Gastroesophageal sphincter (tissue), 4 donors: Measurements from ENCODE around the gene CSNK1G3. TPM values are rescaled to one million over a fixed set of nuclear protein-coding genes. Genes with fewer than 3 reads are reported as not detected.

Source experiments
- ATAC-seq: fragments of 150-250 bp; one replicate; pipeline ENCODE4 v1.9.1; 2016; ENCODE audit warnings: mild to moderate bottlenecking, moderate library complexity
- H3K27ac ChIP-seq, 4 donors: fragments of 200-600 bp; sonication (generic) in 3 of 4; 1 replicate in 3 of 4; 2 replicates in 1 of 4; pipeline ENCODE4 v1.5.1; 2016 to 2019
- H3K27me3 ChIP-seq: fragments of 200-600 bp; sonication (generic); one replicate; pipeline ENCODE4 v1.5.1; 2019
- H3K36me3 ChIP-seq, 2 donors: fragments of 200-600 bp; sonication (generic); one replicate each; pipeline ENCODE4 v1.5.1; 2019; ENCODE audit warnings: control low read depth in 1 of 2
- H3K4me1 ChIP-seq, 3 donors: fragments of 200-600 bp; sonication (generic); 1 replicate in 2 of 3; 2 replicates in 1 of 3; pipeline ENCODE4 v1.5.1; 2016 to 2019; ENCODE audit warnings: control low read depth in 2 of 3
- H3K4me3 ChIP-seq, 2 donors: fragments of 200-600 bp; sonication (generic); one replicate each; pipeline ENCODE4 v1.5.1; 2019; ENCODE audit warnings: mild to moderate bottlenecking in 1 of 2, moderate library complexity in 1 of 2
- H3K9me3 ChIP-seq, 3 donors: fragments of 200-600 bp; sonication (generic); one replicate each; pipeline ENCODE4 v1.5.1; 2017 to 2019; ENCODE audit warnings: control low read depth in 2 of 3
- CTCF ChIP-seq, 4 experiments: fragments of 200-600 bp in 2 of 4; fragments of 450-650 bp in 2 of 4; sonication (generic) in 1 of 4; IDR thresholded peaks; one replicate each; pipeline ENCODE4 v1.5.1; 2017 to 2019; ENCODE audit warnings: antibody characterized with exemption in 4 of 4, mild to moderate bottlenecking in 2 of 4, moderate library complexity in 2 of 4
- EP300 ChIP-seq: sonication (generic); formaldehyde crosslinking; IDR thresholded peaks from one replicate; pipeline ENCODE4 v1.6.1; 2017; ENCODE audit warnings: antibody characterized with exemption, mild to moderate bottlenecking
- POLR2A ChIP-seq, 2 donors: fragments of 450-650 bp; IDR thresholded peaks; one replicate each; pipeline ENCODE4 v1.6.1; 2017; ENCODE audit warnings: antibody characterized with exemption in 2 of 2, mild to moderate bottlenecking in 2 of 2, moderate library complexity in 1 of 2
- POLR2AphosphoS5 ChIP-seq: sonication (generic); formaldehyde crosslinking; IDR thresholded peaks from one replicate; pipeline ENCODE4 v1.6.1; 2017; ENCODE audit warnings: antibody characterized with exemption
- WGBS, 2 donors: methylation state at CpG; one replicate each; pipeline ENCODE4 v1.1.5; 2018; ENCODE audit warnings: low coverage in 1 of 2; 5-methylcytosine and 5-hydroxymethylcytosine counted together
- total RNA-seq, 4 donors: library from RNA; depleted of rRNA; stranded (reverse); fragments of >200 nt; gene quantifications; one replicate each; pipeline ENCODE4 v1.1.0, GENCODE V29; 2016

The CSNK1G3 gene
- total RNA-seq, 4 donors from 2014 or later, result 42.8 to 65.0 (median 55.6) TPM

- TF ChIP-seq POLR2AphosphoS5, result no peak
- no peak for TF ChIP-seq CTCF (IDR thresholded peaks at IDR 0.05)
- TF ChIP-seq POLR2A (IDR thresholded peaks at IDR 0.05), result no peak
- TF ChIP-seq EP300, result no peak
- 91 to 93% methylated on average over 4 to 5 of the region's 5 CpGs for WGBS, 2 donors
- ATAC-seq, result no peak
These were observed 2.8 kb downstream of the CSNK1G3 start for GRCh38 chr5:123514615-123515355.

GRCh38 chr5:123515904-123516303, 3.9 kb downstream of the CSNK1G3 start:
- Histone ChIP-seq H3K9me3 (no peaks in the 10 kb centered on the region), H3K27ac (no peak overlapping the region), H3K4me1 (peaks cover 0 to 41% (median 5%) of the 10 kb centered on the region in 3 donors), H3K4me3 (no peak overlapping the region), H3K27me3 (no peaks in the 10 kb centered on the region), H3K36me3 (no peaks in the 10 kb centered on the region)
- no peak for TF ChIP-seq CTCF (IDR thresholded peaks at IDR 0.05)
- TF ChIP-seq POLR2AphosphoS5, result no peak
- no peak for TF ChIP-seq POLR2A (IDR thresholded peaks at IDR 0.05)
- TF ChIP-seq EP300, result no peak
- ATAC-seq, result no peak
- WGBS, 2 donors, result 79 to 82% methylated on average over 3 of the region's 3 CpGs

More at GRCh38 chr5:123514615-123515355, 2.8 kb downstream of the CSNK1G3 start:
- no peaks in the 10 kb centered on the region for H3K9me3 ChIP-seq
- no peak overlapping the region for H3K4me3 ChIP-seq
- peaks cover 0 to 40% (median 5%) of the 10 kb centered on the region in 3 donors for H3K4me1 ChIP-seq
- H3K27ac ChIP-seq, result no peak overlapping the region
- H3K36me3 ChIP-seq, result no peaks in the 10 kb centered on the region
- H3K27me3 ChIP-seq, result no peaks in the 10 kb centered on the region

GRCh38 chr5:123517476-123517875, 5.5 kb downstream of the CSNK1G3 start:
- Histone ChIP-seq H3K27me3 (no peaks in the 10 kb centered on the region), H3K27ac (no peak overlapping the region), H3K4me3 (no peak overlapping the region), H3K36me3 (no peaks in the 10 kb centered on the region), H3K4me1 (peaks cover 0 to 50% (median 5%) of the 10 kb centered on the region in 3 donors), H3K9me3 (no peaks in the 10 kb centered on the region)
- ATAC-seq, result no peak
- TF ChIP-seq POLR2AphosphoS5 (no peak), EP300 (no peak), POLR2A (IDR thresholded peaks at IDR 0.05) (no peak), CTCF (IDR thresholded peaks at IDR 0.05) (no peak)
- 82 to 89% methylated on average over 3 of the region's 3 CpGs for WGBS, 2 donors

DNA sequence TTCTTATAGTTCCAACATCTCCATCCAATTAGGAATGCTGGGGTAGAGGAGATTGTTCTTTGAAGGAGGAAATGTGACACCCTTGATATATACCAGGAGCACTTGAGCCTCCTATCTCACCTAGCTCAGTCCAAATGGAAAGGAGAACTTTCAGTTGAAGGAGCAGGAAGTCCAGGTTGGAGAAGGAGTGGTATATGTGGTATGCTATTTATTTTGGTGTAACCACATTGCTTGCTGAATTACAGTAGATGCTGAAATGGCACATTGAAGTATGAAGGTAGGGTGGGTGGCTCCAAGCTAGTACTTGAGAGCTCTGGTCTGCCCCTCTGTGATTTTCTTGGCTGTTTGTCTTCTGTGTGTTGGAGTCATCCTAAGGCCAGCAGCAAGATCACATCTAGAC, 6.1 kb downstream of the CSNK1G3 start:
- H3K36me3 ChIP-seq, result no peaks in the 10 kb centered on the region
- peaks cover 0 to 47% (median 5%) of the 10 kb centered on the region in 3 donors for H3K4me1 ChIP-seq
- no peaks in the 10 kb centered on the region for H3K27me3 ChIP-seq
- no peak overlapping the region for H3K27ac ChIP-seq
- no peaks in the 10 kb centered on the region for H3K9me3 ChIP-seq
- no peak for ATAC-seq
- TF ChIP-seq POLR2AphosphoS5 (no peak), CTCF (IDR thresholded peaks at IDR 0.05) (no peak), EP300 (no peak), POLR2A (IDR thresholded peaks at IDR 0.05) (no peak)
- H3K4me3 ChIP-seq, result no peak overlapping the region

- TF ChIP-seq EP300 (no peak), CTCF (IDR thresholded peaks at IDR 0.05) (no peak), POLR2A (IDR thresholded peaks at IDR 0.05) (no peak), POLR2AphosphoS5 (no peak)
- no peaks in the 10 kb centered on the region for H3K36me3 ChIP-seq
- H3K4me1 ChIP-seq, result peaks cover 2 to 42% (median 13%) of the 10 kb centered on the region in 3 donors
- H3K27me3 ChIP-seq, result no peaks in the 10 kb centered on the region
- no peak for ATAC-seq
- no peaks in the 10 kb centered on the region for H3K9me3 ChIP-seq
- no peak overlapping the region for H3K4me3 ChIP-seq
- H3K27ac ChIP-seq, result no peak overlapping the region
These were observed 8.8 kb downstream of the CSNK1G3 start for GRCh38 chr5:123520677-123521247.
